GM12874 (cell line): ENCODE results near the gene TIMM29.

Experiments used
- TF ChIP-seq, protein P1 (sequence below): IDR thresholded peaks from 2 replicates; pipeline ENCODE4 v1.5.1; 2011; ENCODE audit warnings: low read depth, mild to moderate bottlenecking, control low read depth, low read length, moderate library complexity; ENCODE audit not compliant: insufficient read depth

The TIMM29 gene

GRCh38 chr19:10971107-10971726 is 42.6 kb downstream of the TIMM29 start:
- TF ChIP-seq, protein P1, sequence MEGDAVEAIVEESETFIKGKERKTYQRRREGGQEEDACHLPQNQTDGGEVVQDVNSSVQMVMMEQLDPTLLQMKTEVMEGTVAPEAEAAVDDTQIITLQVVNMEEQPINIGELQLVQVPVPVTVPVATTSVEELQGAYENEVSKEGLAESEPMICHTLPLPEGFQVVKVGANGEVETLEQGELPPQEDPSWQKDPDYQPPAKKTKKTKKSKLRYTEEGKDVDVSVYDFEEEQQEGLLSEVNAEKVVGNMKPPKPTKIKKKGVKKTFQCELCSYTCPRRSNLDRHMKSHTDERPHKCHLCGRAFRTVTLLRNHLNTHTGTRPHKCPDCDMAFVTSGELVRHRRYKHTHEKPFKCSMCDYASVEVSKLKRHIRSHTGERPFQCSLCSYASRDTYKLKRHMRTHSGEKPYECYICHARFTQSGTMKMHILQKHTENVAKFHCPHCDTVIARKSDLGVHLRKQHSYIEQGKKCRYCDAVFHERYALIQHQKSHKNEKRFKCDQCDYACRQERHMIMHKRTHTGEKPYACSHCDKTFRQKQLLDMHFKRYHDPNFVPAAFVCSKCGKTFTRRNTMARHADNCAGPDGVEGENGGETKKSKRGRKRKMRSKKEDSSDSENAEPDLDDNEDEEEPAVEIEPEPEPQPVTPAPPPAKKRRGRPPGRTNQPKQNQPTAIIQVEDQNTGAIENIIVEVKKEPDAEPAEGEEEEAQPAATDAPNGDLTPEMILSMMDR, result no peak

DNA sequence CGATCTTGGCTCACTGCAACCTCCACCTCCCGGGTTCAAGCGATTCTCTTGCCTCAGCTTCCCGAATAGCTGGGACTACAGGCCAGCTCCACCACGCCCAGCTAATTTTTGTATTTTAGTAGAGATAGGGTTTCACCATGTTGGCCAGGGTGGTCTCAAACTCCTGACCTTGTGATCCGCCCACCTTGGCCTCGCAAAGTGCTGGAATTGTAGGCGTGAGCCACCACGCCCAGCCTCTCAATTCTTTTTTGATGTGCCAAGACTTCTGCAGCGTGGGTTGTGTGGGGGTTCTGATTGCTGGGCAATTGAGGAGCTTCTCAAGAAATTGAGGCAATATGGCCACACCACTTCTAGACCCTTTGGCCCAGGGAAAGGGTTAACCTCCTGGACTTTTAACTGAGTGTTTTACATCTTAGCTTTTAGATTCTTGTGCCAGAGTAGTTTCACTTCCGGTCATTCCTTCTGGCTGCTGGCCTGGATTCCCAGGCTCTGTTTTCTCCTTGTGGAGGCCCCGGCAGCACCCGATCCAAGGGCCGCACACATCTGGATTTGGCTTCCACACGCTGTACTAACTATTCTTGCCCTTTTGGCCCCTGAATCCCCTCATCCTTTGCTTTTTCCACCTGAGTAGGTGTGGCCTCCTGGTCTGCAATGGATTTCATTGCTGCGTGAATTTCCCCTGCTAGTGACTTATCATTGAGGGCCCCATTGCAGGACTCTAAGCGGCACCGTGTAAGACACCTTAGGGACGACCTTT is 46.9 kb downstream of the TIMM29 start:
- TF ChIP-seq, protein P1, result no peak

DNA sequence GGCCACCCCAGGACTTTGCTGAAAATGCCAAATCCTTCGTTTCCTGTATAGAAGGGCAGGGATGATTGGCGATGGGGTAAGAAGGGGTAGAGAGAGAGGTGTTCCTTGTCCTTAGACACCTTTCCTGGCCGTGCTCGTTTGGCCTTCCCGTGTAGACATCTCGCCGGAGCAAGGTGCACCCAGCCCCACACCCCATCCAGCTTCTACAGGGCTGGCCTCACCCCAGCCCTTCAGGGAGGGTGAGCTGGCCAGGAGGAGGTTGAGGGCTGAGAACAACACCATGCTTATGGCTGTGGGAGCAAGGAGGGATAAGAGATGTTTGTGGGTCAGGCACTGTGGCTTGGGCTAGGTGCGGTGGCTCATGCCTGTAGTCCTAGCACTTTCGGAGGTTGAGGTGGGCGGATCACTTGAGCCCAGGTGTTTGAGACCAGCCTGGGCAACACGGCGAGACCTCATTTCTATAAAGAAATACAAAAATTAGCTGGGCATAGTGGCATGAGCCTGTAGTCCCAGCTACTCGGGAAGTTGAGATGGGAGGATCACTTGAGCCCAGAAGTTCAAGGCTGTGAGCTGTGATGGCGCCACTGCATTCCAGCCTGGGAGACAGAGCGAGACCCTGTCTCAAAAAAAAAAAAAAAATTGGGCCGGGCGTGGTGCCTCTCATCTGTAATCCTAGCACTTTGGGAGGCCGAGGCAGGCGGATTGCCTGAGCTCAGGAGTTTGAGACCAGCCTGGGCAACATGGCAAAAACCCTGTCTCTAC is 47.7 kb downstream of the TIMM29 start:
- TF ChIP-seq, protein P1, result no peak

- TF ChIP-seq, protein P1, result no peak
These were observed 49.1 kb downstream of the TIMM29 start for GRCh38 chr19:10977742-10978092.
